ENCODE data around the gene C1orf210.

DNA sequence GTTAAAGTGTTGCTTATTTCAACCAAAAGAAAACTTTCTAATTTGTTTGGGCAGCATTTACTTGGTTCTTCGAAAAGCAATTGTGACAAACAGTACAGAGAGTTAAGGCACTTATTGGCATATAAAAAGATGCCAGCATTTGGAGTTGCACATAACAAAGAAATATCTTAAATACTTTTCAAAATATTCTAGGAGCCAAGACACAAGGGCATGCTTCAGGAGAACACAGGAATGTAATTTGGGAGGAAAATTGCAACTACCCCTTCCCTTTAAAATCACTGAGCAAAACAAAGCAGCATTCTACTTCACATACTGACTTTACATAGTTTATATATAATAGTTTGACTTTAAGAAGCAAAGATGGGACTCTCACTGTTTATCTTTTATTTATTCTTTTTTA lies 10.8 kb upstream of the C1orf210 start:
- TF ChIP-seq, protein P1, sequence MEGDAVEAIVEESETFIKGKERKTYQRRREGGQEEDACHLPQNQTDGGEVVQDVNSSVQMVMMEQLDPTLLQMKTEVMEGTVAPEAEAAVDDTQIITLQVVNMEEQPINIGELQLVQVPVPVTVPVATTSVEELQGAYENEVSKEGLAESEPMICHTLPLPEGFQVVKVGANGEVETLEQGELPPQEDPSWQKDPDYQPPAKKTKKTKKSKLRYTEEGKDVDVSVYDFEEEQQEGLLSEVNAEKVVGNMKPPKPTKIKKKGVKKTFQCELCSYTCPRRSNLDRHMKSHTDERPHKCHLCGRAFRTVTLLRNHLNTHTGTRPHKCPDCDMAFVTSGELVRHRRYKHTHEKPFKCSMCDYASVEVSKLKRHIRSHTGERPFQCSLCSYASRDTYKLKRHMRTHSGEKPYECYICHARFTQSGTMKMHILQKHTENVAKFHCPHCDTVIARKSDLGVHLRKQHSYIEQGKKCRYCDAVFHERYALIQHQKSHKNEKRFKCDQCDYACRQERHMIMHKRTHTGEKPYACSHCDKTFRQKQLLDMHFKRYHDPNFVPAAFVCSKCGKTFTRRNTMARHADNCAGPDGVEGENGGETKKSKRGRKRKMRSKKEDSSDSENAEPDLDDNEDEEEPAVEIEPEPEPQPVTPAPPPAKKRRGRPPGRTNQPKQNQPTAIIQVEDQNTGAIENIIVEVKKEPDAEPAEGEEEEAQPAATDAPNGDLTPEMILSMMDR (IDR thresholded peaks at IDR 0.05) = no peak
- no peak for TF ChIP-seq POLR2A (IDR thresholded peaks at IDR 0.05)
